A549 (cell line): ENCODE data around the gene MBP.

ENCODE experiments used
- CBX8 ChIP-seq: fragments of 200-600 bp; sonication (generic); IDR thresholded peaks from 2 replicates; pipeline ENCODE4 v1.6.1; 2016
- CHD2 ChIP-seq: fragments of 150-350 bp; IDR thresholded peaks from 2 replicates; pipeline ENCODE4 v1.6.1; 2014; ENCODE audit warnings: low read length; ENCODE audit not compliant: partially characterized antibody
- CTCF ChIP-seq: fragments of >200 bp; sonication (Bioruptor Twin); formaldehyde crosslinking; IDR thresholded peaks from 3 replicates; pipeline ENCODE4 v1.5.1; 2016
- ELK1 ChIP-seq: fragments of 150-350 bp; IDR thresholded peaks from 2 replicates; pipeline ENCODE4 v1.6.1; 2014; ENCODE audit warnings: low read depth, mild to moderate bottlenecking, low read length
- GATA3 ChIP-seq: IDR thresholded peaks from 2 replicates; pipeline ENCODE4 v1.6.1; 2012; ENCODE audit warnings: borderline replicate concordance
- HMGXB4 ChIP-seq: fragments of 250-450 bp; sonication (Bioruptor Pico); IDR thresholded peaks from 2 replicates; pipeline ENCODE4 v1.5.0; 2021; ENCODE audit warnings: mild to moderate bottlenecking, moderate library complexity, borderline replicate concordance
- JUNB ChIP-seq: fragments of >200 bp; sonication (Bioruptor Twin); formaldehyde crosslinking; IDR thresholded peaks from 2 replicates; pipeline ENCODE4 v1.6.1; 2016
- NPAS2 ChIP-seq: fragments of 250-450 bp; sonication (Bioruptor Pico); IDR thresholded peaks from 2 replicates; pipeline ENCODE4 v1.8.0; 2022; ENCODE audit warnings: mild to moderate bottlenecking, moderate library complexity, borderline replicate concordance
- POLR2A ChIP-seq: IDR thresholded peaks from 2 replicates; pipeline ENCODE4 v1.6.1; 2012; ENCODE audit warnings: mild to moderate bottlenecking, low read length
- POLR2AphosphoS2 ChIP-seq: conservative IDR thresholded peaks from 2 replicates; pipeline ENCODE4 v1.6.1; 2012; ENCODE audit warnings: low read length, improper control_type of control experiment, inconsistent platforms
- REST ChIP-seq: fragments of 200-600 bp; sonication (generic); IDR thresholded peaks from 2 replicates; pipeline ENCODE4 v1.6.1; 2016; ENCODE audit warnings: antibody characterized with exemption, mild to moderate bottlenecking, moderate library complexity

- no peak for TF ChIP-seq CTCF
- no peak for TF ChIP-seq NPAS2
- no peak for TF ChIP-seq POLR2A
- TF ChIP-seq POLR2AphosphoS2, result no peak
- TF ChIP-seq HMGXB4 (CRISPR knock-in tag), result no peak
- TF ChIP-seq REST, result no peak
- TF ChIP-seq ELK1, result no peak
- no peak for TF ChIP-seq CBX8
- no peak for TF ChIP-seq CHD2
- TF ChIP-seq JUNB, result no peak
- no peak for TF ChIP-seq GATA3
Observed at GRCh38 chr18:77092104-77093066, 40.2 kb downstream of the MBP start.
